ENCODE results near the gene GALE.

GALE gene

DNA sequence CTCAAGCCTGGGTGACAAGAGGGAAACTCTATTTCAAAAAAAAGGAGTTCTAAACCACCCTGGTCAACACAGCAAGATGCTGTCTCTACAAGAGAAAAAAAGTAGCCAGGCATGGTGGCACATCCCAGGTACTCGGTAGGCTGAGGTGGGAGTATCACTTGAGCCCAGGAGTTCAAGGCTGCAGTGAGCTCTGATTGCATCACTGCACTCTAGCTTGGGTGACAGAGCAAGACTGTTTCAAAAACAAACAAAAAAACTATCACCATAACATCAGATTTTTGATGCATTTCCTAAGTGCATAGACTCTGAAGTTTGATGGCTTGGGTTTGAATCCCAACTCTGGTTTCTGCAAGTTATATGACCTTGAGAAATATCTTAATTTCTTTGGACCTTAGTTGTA is 47.6 kb downstream of the GALE start:
- no peak for DNase-seq (ENCODE audit: low read depth, low spot score)

DNA sequence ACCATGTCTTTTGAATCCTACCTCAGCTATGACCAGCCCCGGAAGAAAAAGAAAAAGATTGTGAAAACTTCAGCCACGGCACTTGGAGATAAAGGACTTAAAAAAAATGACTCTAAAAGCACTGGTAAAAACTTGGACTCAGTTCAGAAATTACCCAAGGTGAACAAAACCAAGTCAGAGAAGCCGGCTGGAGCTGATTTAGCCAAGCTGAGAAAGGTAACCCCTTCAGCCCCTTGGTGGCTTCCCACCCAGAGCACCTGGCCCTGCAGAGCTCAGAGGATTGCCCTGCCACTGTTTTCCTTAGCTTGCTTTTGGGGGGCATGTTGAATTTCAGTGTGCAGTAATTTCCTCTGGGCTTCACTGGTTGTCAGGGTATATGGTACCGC is 48.7 kb downstream of the GALE start:
- DNase-seq (ENCODE audit: low read depth, low spot score), result no peak

GRCh38 chr1:23751050-23751814 is 49.3 kb downstream of the GALE start:
- no peak for DNase-seq (ENCODE audit: low read depth, low spot score)

GRCh38 chr1:23748016-23748415 is 52.5 kb downstream of the GALE start:
- DNase-seq (ENCODE audit: low read depth, low spot score), result no peak
